ENCODE results near the gene ITGA3. TPM values are rescaled to one million over a fixed set of nuclear protein-coding genes. Genes with fewer than 3 reads are reported as not detected.

The ITGA3 gene
- total RNA-seq, 1 donor from 2014 or later, result 50.8 TPM

DNA sequence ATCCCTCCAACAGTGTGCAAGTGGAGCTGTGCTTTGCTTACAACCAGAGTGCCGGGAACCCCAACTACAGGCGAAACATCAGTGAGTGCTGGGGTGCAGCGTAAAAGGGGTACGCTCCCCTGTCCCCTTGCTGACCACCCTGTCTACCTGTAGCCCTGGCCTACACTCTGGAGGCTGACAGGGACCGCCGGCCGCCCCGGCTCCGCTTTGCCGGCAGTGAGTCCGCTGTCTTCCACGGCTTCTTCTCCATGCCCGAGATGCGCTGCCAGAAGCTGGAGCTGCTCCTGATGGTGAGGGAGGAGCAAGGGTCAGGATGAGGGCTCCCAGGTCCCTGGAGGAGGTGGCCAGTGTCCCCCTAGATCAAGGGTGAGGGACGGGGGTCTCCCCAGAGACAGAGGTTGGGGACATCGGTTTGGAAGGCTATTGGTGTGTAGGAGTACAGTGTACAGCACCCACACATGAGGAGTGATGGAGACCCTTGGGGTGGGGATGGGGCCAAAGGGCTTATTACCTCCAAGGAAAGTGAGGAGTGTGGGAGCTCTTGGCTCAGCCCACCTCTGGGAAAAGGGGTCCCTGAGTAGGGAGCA, 19.6 kb downstream of the ITGA3 start:
- no peak for DNase-seq (ENCODE audit: extremely low spot score in 2 of 2)
- Histone ChIP-seq H3K9me3 (no peaks in the 10 kb centered on the region), H3K36me3 (peaks cover 0 to 35% of the 10 kb centered on the region in 2 donors), H3K27ac (no peak overlapping the region), H3K4me1 (no peaks in the 10 kb centered on the region), H3K27me3 (no peaks in the 10 kb centered on the region), H3K4me3 (no peak overlapping the region)
- no peak for TF ChIP-seq POLR2AphosphoS5 (IDR thresholded peaks at IDR 0.05; ENCODE audit: insufficient read depth in 1 of 2, low read depth in 1 of 2)
- intact Hi-C loops (cut with DNase I), result no loop called here

DNA sequence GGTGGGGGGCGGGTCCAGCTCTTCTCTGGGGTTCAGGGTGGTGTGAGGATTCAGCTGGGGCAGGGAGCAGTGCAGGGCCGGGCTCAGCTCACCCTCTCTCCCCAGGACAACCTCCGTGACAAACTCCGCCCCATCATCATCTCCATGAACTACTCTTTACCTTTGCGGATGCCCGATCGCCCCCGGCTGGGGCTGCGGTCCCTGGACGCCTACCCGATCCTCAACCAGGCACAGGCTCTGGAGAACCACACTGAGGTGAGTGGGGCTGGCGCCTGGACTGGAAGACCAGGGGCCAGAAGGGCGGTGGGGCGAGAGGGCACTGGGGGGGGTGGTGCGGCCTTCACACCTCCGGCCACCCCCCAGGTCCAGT, 20.3 kb downstream of the ITGA3 start:
- Histone ChIP-seq H3K36me3 (peaks cover 0 to 30% of the 10 kb centered on the region in 2 donors), H3K27ac (no peak overlapping the region), H3K27me3 (no peaks in the 10 kb centered on the region), H3K9me3 (no peaks in the 10 kb centered on the region), H3K4me1 (no peaks in the 10 kb centered on the region), H3K4me3 (no peak overlapping the region)
- intact Hi-C loops (cut with DNase I), result no loop called here
- no peak for DNase-seq (ENCODE audit: extremely low spot score in 2 of 2)
- TF ChIP-seq POLR2AphosphoS5 (IDR thresholded peaks at IDR 0.05; ENCODE audit: insufficient read depth in 1 of 2, low read depth in 1 of 2) (no peak), POLR2A (IDR thresholded peaks at IDR 0.05) (no peak), CTCF (IDR thresholded peaks at IDR 0.05) (no peak)

DNA sequence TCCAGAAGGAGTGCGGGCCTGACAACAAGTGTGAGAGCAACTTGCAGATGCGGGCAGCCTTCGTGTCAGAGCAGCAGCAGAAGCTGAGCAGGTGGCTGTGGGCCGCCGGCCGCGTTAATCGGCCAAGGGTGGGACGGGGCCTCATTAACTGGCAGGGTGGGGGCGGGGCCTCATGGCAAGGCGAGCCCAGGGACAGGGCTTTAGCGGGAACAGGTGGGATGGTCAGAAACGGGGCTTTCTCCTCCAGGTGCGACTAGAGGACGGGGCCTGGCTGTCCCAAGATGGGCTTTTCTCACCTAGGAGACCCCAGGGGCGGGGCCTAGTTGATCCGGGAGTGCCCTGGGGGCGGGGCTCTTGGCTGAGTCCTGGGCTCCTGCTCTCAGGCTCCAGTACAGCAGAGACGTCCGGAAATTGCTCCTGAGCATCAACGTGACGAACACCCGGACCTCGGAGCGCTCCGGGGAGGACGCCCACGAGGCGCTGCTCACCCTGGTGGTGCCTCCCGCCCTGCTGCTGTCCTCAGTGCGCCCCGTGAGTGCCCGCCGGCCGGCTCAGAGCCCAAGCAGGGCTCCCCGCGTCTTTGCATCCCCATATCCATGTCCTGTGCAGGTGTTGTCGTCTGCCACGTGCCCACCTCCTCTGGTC, 20.8 kb downstream of the ITGA3 start:
- no peak for DNase-seq (ENCODE audit: extremely low spot score in 2 of 2)
- TF ChIP-seq CTCF (IDR thresholded peaks at IDR 0.05) (no peak), POLR2AphosphoS5 (IDR thresholded peaks at IDR 0.05; ENCODE audit: insufficient read depth in 1 of 2, low read depth in 1 of 2) (no peak), POLR2A (IDR thresholded peaks at IDR 0.05) (no peak)
- intact Hi-C loops (cut with DNase I), result no loop called here
- H3K4me3 ChIP-seq, result no peak overlapping the region
- no peaks in the 10 kb centered on the region for H3K4me1 ChIP-seq
- H3K27me3 ChIP-seq, result no peaks in the 10 kb centered on the region
- H3K36me3 ChIP-seq, result peaks cover 0 to 29% of the 10 kb centered on the region in 2 donors
- no peak overlapping the region for H3K27ac ChIP-seq
- H3K9me3 ChIP-seq, result no peaks in the 10 kb centered on the region

- Histone ChIP-seq H3K36me3 (peaks cover 0 to 29% of the 10 kb centered on the region in 2 donors), H3K27ac (no peak overlapping the region), H3K27me3 (no peaks in the 10 kb centered on the region), H3K4me1 (no peaks in the 10 kb centered on the region), H3K9me3 (no peaks in the 10 kb centered on the region), H3K4me3 (no peak overlapping the region)
- intact Hi-C loops (cut with DNase I), result no loop called here
- TF ChIP-seq POLR2A (IDR thresholded peaks at IDR 0.05) (no peak), POLR2AphosphoS5 (IDR thresholded peaks at IDR 0.05; ENCODE audit: insufficient read depth in 1 of 2, low read depth in 1 of 2) (no peak)
- DNase-seq (ENCODE audit: extremely low spot score in 2 of 2), result no peak
Measured at GRCh38 chr17:50078430-50078829, 22.5 kb downstream of the ITGA3 start.

DNA sequence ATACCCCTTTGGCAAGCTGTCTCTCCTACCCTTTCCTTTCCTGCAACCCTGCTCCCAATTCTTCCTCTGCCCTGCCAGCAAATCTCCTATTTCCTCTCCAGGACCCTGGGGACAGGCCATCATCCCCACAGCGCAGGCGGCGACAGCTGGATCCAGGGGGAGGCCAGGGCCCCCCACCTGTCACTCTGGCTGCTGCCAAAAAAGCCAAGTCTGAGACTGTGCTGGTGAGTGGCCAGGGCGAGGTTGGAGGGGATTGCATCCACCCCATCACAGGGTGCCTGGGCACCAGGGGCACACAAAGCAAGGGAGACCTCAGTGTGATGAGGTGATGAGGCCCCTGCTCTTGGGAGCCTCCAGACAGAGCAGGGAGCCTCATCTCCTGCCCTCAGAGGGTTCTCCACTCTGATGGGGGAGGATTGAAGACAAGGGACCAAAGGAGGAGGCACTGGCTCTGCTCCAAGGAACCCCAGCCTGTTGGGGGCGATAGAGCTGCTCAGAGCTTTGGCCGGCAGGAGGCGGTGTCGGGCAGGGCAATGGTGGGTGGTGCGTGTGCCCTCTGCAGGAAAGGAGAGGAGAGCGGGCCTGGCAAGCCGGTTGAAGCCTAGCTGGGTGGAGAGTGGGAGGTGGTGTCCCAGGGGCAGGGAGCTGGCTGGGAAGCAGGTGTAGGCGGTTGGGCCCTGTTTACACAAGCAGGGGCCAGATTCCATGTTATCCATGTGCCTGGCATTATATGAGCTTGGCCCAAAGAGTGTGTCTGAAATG, 23.6 kb downstream of the ITGA3 start:
- H3K27ac ChIP-seq, result no peak overlapping the region
- no peaks in the 10 kb centered on the region for H3K27me3 ChIP-seq
- no peak overlapping the region for H3K4me3 ChIP-seq
- peaks cover 0 to 29% of the 10 kb centered on the region in 2 donors for H3K36me3 ChIP-seq
- DNase-seq (ENCODE audit: extremely low spot score in 2 of 2), result no peak
- intact Hi-C loops (cut with DNase I), result no loop called here
- no peaks in the 10 kb centered on the region for H3K9me3 ChIP-seq
- TF ChIP-seq CTCF (IDR thresholded peaks at IDR 0.05) (no peak), POLR2A (IDR thresholded peaks at IDR 0.05) (no peak), POLR2AphosphoS5 (IDR thresholded peaks at IDR 0.05; ENCODE audit: insufficient read depth in 1 of 2, low read depth in 1 of 2) (no peak)
- H3K4me1 ChIP-seq, result no peaks in the 10 kb centered on the region
